GM12878 (cell line): ENCODE measurements around the gene AGAP2. TPM values are rescaled to one million over a fixed set of nuclear protein-coding genes. Genes with fewer than 3 reads are reported as not detected.
A peak's percentile ranks its signal among the peaks of the same experiment; 100 is the strongest.

Experiments
- BRCA1 ChIP-seq: IDR thresholded peaks from 2 replicates; pipeline ENCODE4 v1.6.1; 2011; ENCODE audit warnings: low read depth, low read length, improper control_type of control experiment
- ETV6 ChIP-seq, 2 experiments: fragments of 450-650 bp in 1 of 2; IDR thresholded peaks in 1 of 2; conservative IDR thresholded peaks in 1 of 2; 2 replicates each; pipeline ENCODE4 v1.6.1; 2014; ENCODE audit warnings: antibody characterized with exemption in 1 of 2, borderline replicate concordance in 1 of 2, low read depth in 1 of 2, mild to moderate bottlenecking in 1 of 2, moderate library complexity in 1 of 2
- FOXM1 ChIP-seq: IDR thresholded peaks from 2 replicates; pipeline ENCODE4 v1.6.1; 2012; ENCODE audit warnings: low read depth, mild to moderate bottlenecking, inconsistent platforms, low read length, moderate library complexity
- KAT2A ChIP-seq: conservative IDR thresholded peaks from 2 replicates; pipeline ENCODE4 v1.6.1; 2011; ENCODE audit warnings: low read depth, low read length; ENCODE audit not compliant: control insufficient read depth
- NFYA ChIP-seq: IDR thresholded peaks from 2 replicates; pipeline ENCODE4 v1.6.1; 2011; ENCODE audit warnings: low read depth, mild to moderate bottlenecking, low read length, improper control_type of control experiment, borderline replicate concordance
- PML ChIP-seq: IDR thresholded peaks from 2 replicates; pipeline ENCODE4 v1.6.1; 2012; ENCODE audit warnings: low read length, inconsistent platforms
- POLR2AphosphoS2 ChIP-seq: IDR thresholded peaks from 2 replicates; pipeline ENCODE4 v1.6.1; 2011; ENCODE audit warnings: low read depth, mild to moderate bottlenecking, low read length, improper control_type of control experiment, moderate library complexity
- POU2F2 ChIP-seq: IDR thresholded peaks from 3 replicates; pipeline ENCODE4 v1.6.1; 2011; ENCODE audit warnings: low read depth, mild to moderate bottlenecking, low read length, borderline replicate concordance
- SIN3A ChIP-seq: IDR thresholded peaks from 2 replicates; pipeline ENCODE4 v1.6.1; 2012; ENCODE audit warnings: low read depth, low read length, improper control_type of control experiment
- SPI1 ChIP-seq: IDR thresholded peaks from 2 replicates; pipeline ENCODE4 v1.6.1; 2011; ENCODE audit warnings: low read depth, mild to moderate bottlenecking, low read length, moderate library complexity, borderline replicate concordance; ENCODE audit not compliant: insufficient read depth
- SREBF1 ChIP-seq: IDR thresholded peaks from 2 replicates; pipeline ENCODE4 v1.6.1; 2012; ENCODE audit warnings: mild to moderate bottlenecking, low read length
- SRF ChIP-seq, 2 experiments: IDR thresholded peaks; 2 replicates each; pipeline ENCODE4 v1.6.1; 2011; ENCODE audit warnings: low read depth in 2 of 2, low read length in 2 of 2, mild to moderate bottlenecking in 1 of 2, moderate library complexity in 1 of 2
- TAF1 ChIP-seq: IDR thresholded peaks from 2 replicates; pipeline ENCODE4 v1.6.1; 2011; ENCODE audit warnings: mild to moderate bottlenecking, low read depth, low read length, borderline replicate concordance
- TARDBP ChIP-seq: IDR thresholded peaks from 2 replicates; pipeline ENCODE4 v1.6.1; 2016; ENCODE audit warnings: borderline replicate concordance
- TCF7 ChIP-seq: IDR thresholded peaks from 2 replicates; pipeline ENCODE4 v1.6.1; 2014; ENCODE audit warnings: antibody characterized with exemption, borderline replicate concordance
- ZNF217 ChIP-seq: fragments of 450-650 bp; IDR thresholded peaks from 2 replicates; pipeline ENCODE4 v1.6.1; 2017; ENCODE audit warnings: antibody characterized with exemption, mild to moderate bottlenecking
- polyA plus RNA-seq, 11 experiments: library from polyadenylated mRNA; depleted of rRNA in 4 of 11; unstranded in 6 of 11; stranded (reverse) in 5 of 11; fragments of >200 nt; fragmentation: Nextera tagmentation in 4 of 11; fragmentation: Illumina TruSeq in 1 of 11; extraction: Ambion mirVana in 4 of 11; extraction: Trizol in 1 of 11; gene quantifications; 1 replicate in 1 of 11; 2 replicates in 10 of 11; pipeline versions ENCODE4 v1.2.1 to v1.2.3, GENCODE V29; 2011 to 2016; ENCODE audit warnings: inconsistent platforms in 2 of 11, missing spikeins in 2 of 11, low read depth in 1 of 11
- total RNA-seq, 4 experiments: library from RNA; depleted of rRNA in 3 of 4; stranded (reverse); fragments of >200 nt in 3 of 4; fragmentation: Illumina TruSeq in 1 of 4; extraction: Trizol in 1 of 4; gene quantifications; 2 replicates each; pipeline versions ENCODE4 v1.2.1 to v1.2.3, GENCODE V29; 2013 to 2021
- TF ChIP-seq, protein P1 (sequence below): fragments of 450-650 bp; IDR thresholded peaks from 2 replicates; pipeline ENCODE4 v1.6.1; 2016; ENCODE audit warnings: mild to moderate bottlenecking
- TF ChIP-seq, protein P2 (sequence below): IDR thresholded peaks from 2 replicates; pipeline ENCODE4 v1.6.1; 2012; ENCODE audit warnings: mild to moderate bottlenecking, low read depth, low read length
- TF ChIP-seq, protein P3 (sequence below): fragments of 450-650 bp; IDR thresholded peaks from 2 replicates; pipeline ENCODE4 v1.6.1; 2017; ENCODE audit warnings: mild to moderate bottlenecking, moderate library complexity

Gene AGAP2
- total and polyA plus RNA-seq, 10 of the 15 experiments (the other 5 are each of a cell fraction or from before 2014, with no cell fraction given): 0.29 to 19.8 (median 11.0) TPM

- TF ChIP-seq PML: peak; percentile 49; the same call in 1 of the 2 replicates
- TF ChIP-seq TCF7: no peak
- TF ChIP-seq BRCA1: no peak
- TF ChIP-seq SPI1: no peak
- no peak for TF ChIP-seq POU2F2
- TF ChIP-seq SREBF1: no peak
- no peak for TF ChIP-seq SRF (IDR thresholded peaks at IDR 0.05; ENCODE audit: low read depth in 2 of 2, low read length in 2 of 2)
- no peak; the same call in 1 of the 2 replicates for TF ChIP-seq POLR2AphosphoS2
- TF ChIP-seq ZNF217: no peak
- 0 out of 2 replicates have a peak, but pooled peaks have one; percentile 26 for TF ChIP-seq SIN3A
- TF ChIP-seq, protein P1, sequence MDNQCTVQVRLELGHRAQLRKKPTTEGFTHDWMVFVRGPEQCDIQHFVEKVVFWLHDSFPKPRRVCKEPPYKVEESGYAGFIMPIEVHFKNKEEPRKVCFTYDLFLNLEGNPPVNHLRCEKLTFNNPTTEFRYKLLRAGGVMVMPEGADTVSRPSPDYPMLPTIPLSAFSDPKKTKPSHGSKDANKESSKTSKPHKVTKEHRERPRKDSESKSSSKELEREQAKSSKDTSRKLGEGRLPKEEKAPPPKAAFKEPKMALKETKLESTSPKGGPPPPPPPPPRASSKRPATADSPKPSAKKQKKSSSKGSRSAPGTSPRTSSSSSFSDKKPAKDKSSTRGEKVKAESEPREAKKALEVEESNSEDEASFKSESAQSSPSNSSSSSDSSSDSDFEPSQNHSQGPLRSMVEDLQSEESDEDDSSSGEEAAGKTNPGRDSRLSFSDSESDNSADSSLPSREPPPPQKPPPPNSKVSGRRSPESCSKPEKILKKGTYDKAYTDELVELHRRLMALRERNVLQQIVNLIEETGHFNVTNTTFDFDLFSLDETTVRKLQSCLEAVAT: no peak
- TF ChIP-seq TAF1: no peak
- TF ChIP-seq, protein P2, sequence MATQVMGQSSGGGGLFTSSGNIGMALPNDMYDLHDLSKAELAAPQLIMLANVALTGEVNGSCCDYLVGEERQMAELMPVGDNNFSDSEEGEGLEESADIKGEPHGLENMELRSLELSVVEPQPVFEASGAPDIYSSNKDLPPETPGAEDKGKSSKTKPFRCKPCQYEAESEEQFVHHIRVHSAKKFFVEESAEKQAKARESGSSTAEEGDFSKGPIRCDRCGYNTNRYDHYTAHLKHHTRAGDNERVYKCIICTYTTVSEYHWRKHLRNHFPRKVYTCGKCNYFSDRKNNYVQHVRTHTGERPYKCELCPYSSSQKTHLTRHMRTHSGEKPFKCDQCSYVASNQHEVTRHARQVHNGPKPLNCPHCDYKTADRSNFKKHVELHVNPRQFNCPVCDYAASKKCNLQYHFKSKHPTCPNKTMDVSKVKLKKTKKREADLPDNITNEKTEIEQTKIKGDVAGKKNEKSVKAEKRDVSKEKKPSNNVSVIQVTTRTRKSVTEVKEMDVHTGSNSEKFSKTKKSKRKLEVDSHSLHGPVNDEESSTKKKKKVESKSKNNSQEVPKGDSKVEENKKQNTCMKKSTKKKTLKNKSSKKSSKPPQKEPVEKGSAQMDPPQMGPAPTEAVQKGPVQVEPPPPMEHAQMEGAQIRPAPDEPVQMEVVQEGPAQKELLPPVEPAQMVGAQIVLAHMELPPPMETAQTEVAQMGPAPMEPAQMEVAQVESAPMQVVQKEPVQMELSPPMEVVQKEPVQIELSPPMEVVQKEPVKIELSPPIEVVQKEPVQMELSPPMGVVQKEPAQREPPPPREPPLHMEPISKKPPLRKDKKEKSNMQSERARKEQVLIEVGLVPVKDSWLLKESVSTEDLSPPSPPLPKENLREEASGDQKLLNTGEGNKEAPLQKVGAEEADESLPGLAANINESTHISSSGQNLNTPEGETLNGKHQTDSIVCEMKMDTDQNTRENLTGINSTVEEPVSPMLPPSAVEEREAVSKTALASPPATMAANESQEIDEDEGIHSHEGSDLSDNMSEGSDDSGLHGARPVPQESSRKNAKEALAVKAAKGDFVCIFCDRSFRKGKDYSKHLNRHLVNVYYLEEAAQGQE: no peak
- TF ChIP-seq TARDBP: no peak
- no peak for TF ChIP-seq KAT2A
- TF ChIP-seq, protein P3, sequence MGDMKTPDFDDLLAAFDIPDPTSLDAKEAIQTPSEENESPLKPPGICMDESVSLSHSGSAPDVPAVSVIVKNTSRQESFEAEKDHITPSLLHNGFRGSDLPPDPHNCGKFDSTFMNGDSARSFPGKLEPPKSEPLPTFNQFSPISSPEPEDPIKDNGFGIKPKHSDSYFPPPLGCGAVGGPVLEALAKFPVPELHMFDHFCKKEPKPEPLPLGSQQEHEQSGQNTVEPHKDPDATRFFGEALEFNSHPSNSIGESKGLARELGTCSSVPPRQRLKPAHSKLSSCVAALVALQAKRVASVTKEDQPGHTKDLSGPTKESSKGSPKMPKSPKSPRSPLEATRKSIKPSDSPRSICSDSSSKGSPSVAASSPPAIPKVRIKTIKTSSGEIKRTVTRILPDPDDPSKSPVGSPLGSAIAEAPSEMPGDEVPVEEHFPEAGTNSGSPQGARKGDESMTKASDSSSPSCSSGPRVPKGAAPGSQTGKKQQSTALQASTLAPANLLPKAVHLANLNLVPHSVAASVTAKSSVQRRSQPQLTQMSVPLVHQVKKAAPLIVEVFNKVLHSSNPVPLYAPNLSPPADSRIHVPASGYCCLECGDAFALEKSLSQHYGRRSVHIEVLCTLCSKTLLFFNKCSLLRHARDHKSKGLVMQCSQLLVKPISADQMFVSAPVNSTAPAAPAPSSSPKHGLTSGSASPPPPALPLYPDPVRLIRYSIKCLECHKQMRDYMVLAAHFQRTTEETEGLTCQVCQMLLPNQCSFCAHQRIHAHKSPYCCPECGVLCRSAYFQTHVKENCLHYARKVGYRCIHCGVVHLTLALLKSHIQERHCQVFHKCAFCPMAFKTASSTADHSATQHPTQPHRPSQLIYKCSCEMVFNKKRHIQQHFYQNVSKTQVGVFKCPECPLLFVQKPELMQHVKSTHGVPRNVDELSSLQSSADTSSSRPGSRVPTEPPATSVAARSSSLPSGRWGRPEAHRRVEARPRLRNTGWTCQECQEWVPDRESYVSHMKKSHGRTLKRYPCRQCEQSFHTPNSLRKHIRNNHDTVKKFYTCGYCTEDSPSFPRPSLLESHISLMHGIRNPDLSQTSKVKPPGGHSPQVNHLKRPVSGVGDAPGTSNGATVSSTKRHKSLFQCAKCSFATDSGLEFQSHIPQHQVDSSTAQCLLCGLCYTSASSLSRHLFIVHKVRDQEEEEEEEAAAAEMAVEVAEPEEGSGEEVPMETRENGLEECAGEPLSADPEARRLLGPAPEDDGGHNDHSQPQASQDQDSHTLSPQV: no peak
- TF ChIP-seq ETV6 (conservative IDR thresholded peaks at IDR 0.05 in 1 of 2, IDR thresholded peaks at IDR 0.05 in 1 of 2; ENCODE audit: borderline replicate concordance in 1 of 2, low read depth in 1 of 2): peak in 1 of 2 experiments; percentile 41; a peak in 1 of 4 replicates
- no peak for TF ChIP-seq FOXM1
- TF ChIP-seq NFYA: peak; percentile 61; the same call in 1 of the 2 replicates
Observed at GRCh38 chr12:57744777-57745484, 6.4 kb upstream of the AGAP2 start, which contains the start of gene TSPAN31 (continued).
